Measurements from ENCODE around the gene SH3BP4. TPM values are rescaled to one million over a fixed set of nuclear protein-coding genes. Genes with fewer than 3 reads are reported as not detected.

SH3BP4 gene
- total RNA-seq, 1 experiment from 2014 or later = 35.5 TPM

DNA sequence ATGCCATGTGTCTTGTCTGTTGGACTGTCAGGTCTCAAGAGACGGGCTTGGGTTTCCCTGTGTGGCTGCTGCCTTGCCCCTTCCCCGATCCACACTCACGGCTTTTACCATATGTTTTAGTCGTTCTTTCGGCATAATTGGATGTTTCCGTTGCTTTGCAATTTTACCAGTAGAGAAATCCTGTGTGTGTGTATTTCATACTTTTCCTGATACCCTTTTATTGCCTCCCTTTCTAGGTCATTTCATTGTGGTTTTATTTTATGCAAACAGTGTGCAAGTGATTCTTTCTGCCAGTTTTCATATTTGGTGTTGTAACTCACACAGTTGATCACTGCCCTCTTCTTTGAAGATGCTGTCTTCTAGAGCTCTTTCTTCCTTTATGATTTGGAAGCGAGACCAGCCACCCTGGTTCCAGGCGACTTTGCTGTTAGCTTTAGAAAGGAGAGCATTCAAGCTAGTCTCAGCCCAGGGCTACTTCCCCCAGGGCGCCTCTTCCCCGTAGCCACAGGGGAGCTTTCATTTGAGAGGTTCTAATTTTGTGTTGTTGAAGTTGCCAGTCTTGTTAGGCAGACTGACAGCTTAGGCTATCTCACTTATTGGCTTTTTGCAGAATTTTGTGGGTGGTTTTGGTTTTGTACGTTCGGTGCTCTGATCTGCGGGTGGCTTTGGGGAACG is 17.0 kb downstream of the SH3BP4 start:
- Histone ChIP-seq H3K27ac (peak overlapping the region; percentile 51), H3K36me3 (peaks cover 4% of the 10 kb centered on the region; the same call in 1 of the 2 replicates), H3K27me3 (no peaks in the 10 kb centered on the region), H3K4me1 (peaks cover 35% of the 10 kb centered on the region), H3K4me3 (peak overlapping the region; percentile 24), H3K9me3 (replicated peaks) (no peaks in the 10 kb centered on the region)
- DNase-seq = peak; percentile 37 to 59

DNA sequence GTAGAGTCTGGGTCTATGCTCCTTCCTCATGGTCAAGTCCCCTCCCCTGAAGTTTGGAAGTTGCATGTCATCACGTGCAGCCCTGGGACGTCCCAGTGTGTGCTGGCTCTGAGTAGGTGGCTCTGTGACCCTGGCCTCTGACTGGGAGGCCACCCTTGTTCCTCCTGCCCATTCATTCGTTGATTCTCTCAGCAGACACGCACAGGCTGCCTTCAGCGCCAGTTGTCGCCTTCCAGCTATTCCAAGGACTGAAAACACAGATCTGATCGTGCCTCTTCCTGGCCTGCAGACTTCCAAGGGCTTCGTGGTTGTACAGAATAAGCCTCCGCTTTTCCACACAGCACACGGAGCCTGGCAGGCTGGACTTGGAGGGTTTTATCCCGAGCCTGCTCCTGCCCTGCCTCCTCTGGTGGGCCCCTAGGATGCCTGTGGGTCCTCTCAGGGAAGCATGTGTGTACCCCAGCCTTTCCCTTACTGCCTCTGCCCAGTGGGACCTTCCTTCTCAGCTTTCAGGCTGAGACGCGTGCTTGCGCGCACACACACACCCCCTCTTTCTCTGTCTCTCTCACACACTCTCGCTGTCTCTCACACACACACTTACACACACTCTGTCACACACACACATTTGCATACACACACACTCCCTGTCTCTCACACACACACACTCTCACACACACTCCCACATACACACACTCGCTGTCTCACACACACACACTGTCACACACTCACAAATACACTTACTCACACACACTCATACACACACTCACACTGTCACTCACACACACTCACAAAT is 17.7 kb downstream of the SH3BP4 start:
- H3K27me3 ChIP-seq = no peaks in the 10 kb centered on the region
- peak; percentile 71 to 84 for DNase-seq
- H3K4me3 ChIP-seq = peak overlapping the region; percentile 24
- H3K4me1 ChIP-seq = peaks cover 34% of the 10 kb centered on the region
- H3K27ac ChIP-seq = peak overlapping the region; percentile 51
- peaks cover 4% of the 10 kb centered on the region; the same call in 1 of the 2 replicates for H3K36me3 ChIP-seq
- no peaks in the 10 kb centered on the region for H3K9me3 ChIP-seq (replicated peaks)

DNA sequence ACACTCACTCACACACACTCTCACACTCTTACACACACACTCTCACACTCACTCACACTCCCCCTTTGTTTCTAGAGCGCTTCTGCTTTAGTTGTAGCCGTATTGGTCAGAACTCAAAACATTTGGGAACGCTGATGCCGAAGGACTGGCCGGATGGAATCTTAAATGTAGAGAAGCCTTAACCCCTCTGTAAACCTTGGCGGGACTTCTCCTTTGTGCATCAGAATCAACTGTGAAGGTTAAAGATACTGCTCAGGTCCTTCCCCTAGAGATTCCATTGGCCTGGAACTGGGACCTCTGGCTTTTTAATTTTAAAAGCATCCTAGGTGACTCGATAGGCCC is 18.3 kb downstream of the SH3BP4 start:
- Histone ChIP-seq H3K9me3 (replicated peaks) (no peaks in the 10 kb centered on the region), H3K27ac (peak overlapping the region; percentile 51), H3K36me3 (peaks cover 4% of the 10 kb centered on the region; the same call in 1 of the 2 replicates), H3K4me1 (peaks cover 35% of the 10 kb centered on the region), H3K27me3 (no peaks in the 10 kb centered on the region), H3K4me3 (peak overlapping the region; percentile 24)
- no peak for DNase-seq

DNA sequence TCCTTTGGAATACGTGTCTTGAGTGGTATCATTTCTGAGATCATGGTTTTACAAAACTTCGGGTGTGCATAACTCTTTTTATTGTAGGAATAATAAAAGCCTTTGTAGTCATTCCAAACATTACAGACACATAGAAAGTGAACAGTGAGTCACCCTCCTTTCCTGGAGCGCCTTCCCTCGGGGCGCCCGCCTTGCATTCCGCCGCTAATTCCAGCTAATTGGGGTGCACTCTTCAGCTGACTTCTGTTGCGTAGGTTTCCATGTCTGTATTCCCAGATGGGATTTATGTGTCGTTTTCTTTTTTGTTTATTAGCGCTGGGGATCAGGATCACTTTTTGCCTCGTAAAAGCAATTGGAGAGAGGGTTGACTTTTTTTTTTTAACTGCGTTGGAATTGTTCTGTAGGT is 18.7 kb downstream of the SH3BP4 start:
- peak; percentile 75 to 77 for DNase-seq
- H3K36me3 ChIP-seq = peaks cover 2% of the 10 kb centered on the region; the same call in 1 of the 2 replicates
- H3K4me3 ChIP-seq = no peak overlapping the region
- no peaks in the 10 kb centered on the region for H3K9me3 ChIP-seq (replicated peaks)
- peak overlapping the region; percentile 51 for H3K27ac ChIP-seq
- H3K4me1 ChIP-seq = peaks cover 39% of the 10 kb centered on the region
- H3K27me3 ChIP-seq = no peaks in the 10 kb centered on the region

DNA sequence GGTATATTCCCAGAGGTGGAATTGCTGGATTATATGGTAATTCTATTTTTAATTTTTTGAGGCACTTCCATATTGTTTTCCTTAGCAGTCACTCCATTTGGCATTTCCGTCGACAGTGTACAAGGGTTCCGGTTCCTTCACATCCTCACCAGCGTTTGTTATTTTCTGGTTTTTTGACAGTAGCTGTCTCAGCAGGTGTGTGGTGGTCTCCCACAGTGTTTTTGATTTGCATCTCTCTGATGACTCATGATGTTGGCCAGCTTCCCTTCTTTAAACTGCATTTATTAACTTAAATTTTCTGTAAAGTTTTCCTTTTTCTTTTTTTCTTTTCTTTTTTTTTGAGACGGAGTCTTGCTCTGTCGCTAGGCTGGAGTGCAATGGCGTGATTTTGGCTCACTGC is 19.7 kb downstream of the SH3BP4 start:
- DNase-seq = no peak
- H3K4me3 ChIP-seq = no peak overlapping the region
- no peak overlapping the region for H3K27ac ChIP-seq
- H3K4me1 ChIP-seq = peaks cover 40% of the 10 kb centered on the region
- no peaks in the 10 kb centered on the region for H3K9me3 ChIP-seq (replicated peaks)
- no peaks in the 10 kb centered on the region for H3K36me3 ChIP-seq
- no peaks in the 10 kb centered on the region for H3K27me3 ChIP-seq

DNA sequence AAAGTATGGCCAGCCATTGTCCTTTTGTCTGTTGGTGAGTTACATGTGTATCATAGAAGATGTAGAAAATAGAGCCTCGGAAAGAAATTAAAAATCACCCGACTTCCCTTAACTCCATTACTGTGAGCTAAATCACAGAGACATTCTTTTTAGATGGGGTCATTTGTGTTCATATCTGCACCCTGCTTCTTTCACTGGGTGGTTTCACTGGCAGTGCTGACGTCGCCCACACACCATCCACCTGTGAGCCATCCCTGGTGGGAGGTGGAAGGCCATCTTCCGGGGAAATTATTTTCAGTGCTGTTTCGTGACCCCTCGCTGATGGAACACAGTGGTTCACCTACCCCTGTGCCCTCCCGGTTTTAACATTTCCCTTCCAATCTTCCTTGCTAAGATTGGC is 21.2 kb downstream of the SH3BP4 start:
- Histone ChIP-seq H3K27me3 (no peaks in the 10 kb centered on the region), H3K36me3 (no peaks in the 10 kb centered on the region), H3K4me3 (no peak overlapping the region), H3K4me1 (peaks cover 43% of the 10 kb centered on the region), H3K27ac (no peak overlapping the region), H3K9me3 (replicated peaks) (no peaks in the 10 kb centered on the region)
- DNase-seq = no peak

DNA sequence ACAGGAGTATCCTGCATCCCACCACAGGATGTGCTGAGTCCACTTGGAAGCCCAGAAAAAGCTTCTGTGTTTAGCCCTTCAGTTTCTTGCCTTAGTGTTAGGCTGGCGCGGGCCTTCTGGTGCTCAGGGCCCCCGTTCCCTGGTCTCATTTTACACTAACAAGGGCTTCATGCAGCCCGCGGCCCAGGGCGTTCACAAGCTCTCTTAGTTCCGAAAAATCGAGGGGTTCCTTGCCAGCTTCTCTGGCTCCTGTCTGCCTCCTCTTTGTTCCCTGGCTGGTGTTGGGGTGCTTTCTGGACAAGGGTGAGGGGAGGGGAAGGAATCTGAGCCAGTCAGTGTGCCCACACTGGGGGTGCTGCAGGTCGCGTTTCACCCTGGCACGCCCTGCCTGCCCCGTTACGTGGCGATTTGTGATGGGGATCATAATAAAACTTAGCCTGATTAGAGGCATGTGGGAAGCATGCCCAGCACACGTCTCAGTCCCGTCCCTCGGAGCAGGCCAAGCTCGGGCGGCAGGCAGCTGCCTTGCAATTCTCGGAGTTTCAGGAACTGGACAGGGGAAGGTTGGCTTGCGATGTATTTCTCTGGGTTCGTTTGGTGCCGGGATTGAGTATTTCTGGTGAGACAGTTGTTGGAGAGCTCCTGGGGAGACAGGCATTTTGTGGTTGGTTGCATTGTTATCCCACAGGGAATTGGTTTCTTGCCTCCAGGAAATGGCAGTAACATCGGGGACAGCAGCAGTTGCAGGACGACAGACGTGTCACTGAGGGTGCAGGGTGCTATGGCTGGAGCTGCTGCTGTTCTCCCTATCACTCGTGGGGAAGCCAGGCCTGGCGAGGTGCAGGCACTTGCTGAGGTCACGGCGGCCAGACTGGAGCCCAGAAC is 22.9 kb downstream of the SH3BP4 start:
- H3K36me3 ChIP-seq = no peaks in the 10 kb centered on the region; the same call in 1 of the 2 replicates
- H3K27ac ChIP-seq = peak overlapping the region; percentile 60
- H3K4me3 ChIP-seq = peak overlapping the region; percentile 30
- H3K9me3 ChIP-seq (replicated peaks) = peaks cover under 1% of the 10 kb centered on the region; the same call in 1 of the 2 replicates
- DNase-seq = peak; percentile 83 to 87
- H3K27me3 ChIP-seq = no peaks in the 10 kb centered on the region
- peaks cover 51% of the 10 kb centered on the region for H3K4me1 ChIP-seq

DNA sequence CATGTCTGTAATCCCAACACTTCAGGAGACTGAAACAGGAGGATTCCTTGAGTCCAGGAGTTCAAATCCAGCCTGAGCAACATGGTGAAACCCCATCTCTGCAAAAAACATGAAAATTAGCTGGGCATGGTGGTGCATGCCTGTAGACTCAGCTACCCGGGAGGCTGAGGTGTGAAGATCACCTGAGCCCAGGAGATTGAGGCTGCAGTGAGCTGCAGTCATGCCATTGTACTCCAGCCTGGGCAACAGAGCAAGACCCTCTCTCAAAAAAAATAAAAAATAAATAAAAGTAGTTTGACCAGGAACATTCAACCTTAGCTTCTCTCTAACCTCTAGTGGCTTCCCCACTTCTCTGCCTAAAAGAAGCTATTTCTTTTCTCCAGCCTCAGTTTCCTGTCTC is 23.8 kb downstream of the SH3BP4 start:
- no peak for DNase-seq
- Histone ChIP-seq H3K36me3 (peaks cover 2% of the 10 kb centered on the region; the same call in 1 of the 2 replicates), H3K4me3 (no peak overlapping the region), H3K9me3 (replicated peaks) (peaks cover 4% of the 10 kb centered on the region; the same call in 1 of the 2 replicates), H3K27ac (no peak overlapping the region), H3K4me1 (peaks cover 51% of the 10 kb centered on the region), H3K27me3 (no peaks in the 10 kb centered on the region)

DNA sequence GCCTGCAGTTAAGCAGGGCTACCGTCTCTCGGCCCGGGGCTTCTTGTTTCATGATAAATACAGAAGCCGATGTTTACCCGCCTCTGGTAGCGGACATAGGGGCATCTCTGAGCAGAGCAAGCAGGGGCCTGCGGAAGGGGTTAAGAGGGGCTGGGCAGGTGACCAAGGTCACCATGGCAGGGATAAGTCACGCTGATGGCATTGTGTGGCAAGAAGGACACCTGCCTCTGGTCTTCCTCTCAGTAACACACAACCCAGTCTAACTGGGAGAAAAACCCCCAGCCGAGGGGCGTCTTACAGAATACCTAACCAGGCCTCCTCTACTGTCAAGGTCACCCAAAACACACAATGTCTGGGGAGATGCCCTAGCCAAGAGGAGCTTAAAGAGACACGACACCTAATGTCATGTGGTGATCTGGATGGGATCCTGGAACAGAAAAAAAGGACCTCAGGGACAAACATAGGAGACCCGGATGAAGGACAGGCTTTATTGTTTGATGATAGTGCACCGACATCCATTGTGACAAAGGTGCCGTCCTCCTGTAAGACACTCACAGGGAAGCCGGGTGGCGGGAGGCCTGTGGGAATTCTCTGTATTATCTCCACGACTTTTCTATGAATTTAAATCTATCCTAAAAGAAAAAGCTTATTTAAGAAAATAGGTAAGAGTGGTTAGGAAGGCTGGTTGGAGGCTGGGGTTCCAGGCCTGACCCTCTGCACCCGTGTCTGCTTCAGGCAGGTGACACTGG is 24.8 kb downstream of the SH3BP4 start:
- H3K36me3 ChIP-seq = peaks cover 2% of the 10 kb centered on the region; the same call in 1 of the 2 replicates
- no peak overlapping the region for H3K27ac ChIP-seq
- peaks cover 46% of the 10 kb centered on the region for H3K4me1 ChIP-seq
- no peaks in the 10 kb centered on the region for H3K27me3 ChIP-seq
- H3K4me3 ChIP-seq = no peak overlapping the region
- H3K9me3 ChIP-seq (replicated peaks) = peaks cover 4% of the 10 kb centered on the region; the same call in 1 of the 2 replicates
- no peak for DNase-seq

DNA sequence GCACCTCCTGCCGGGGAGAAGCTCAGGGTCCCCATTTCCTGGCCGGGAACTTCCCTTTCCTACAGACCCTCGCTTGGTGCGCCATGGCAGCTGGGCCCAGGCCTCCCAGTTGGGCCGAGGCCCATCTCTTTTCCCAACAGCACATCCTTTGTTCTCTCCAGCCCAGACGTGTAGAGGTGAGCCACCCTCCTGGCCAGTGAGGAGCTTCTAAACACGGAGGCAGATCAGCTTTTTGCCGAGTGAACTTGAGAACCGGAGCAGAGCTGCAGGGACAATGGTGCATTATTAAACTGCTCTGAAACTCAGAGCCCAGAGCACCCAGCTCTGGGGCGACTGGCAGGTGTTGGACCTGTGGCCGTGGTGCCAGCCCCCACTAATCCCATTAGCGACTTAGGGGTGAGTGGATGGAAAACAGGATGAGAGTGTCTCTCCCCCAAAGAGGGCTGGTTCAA is 25.4 kb downstream of the SH3BP4 start:
- no peak overlapping the region for H3K27ac ChIP-seq
- no peak overlapping the region for H3K4me3 ChIP-seq
- peak in 1 of 2 experiments; percentile 64 for DNase-seq
- peaks cover 52% of the 10 kb centered on the region for H3K4me1 ChIP-seq
- no peaks in the 10 kb centered on the region for H3K27me3 ChIP-seq
- peaks cover 2% of the 10 kb centered on the region; the same call in 1 of the 2 replicates for H3K36me3 ChIP-seq
- peaks cover 4% of the 10 kb centered on the region; the same call in 1 of the 2 replicates for H3K9me3 ChIP-seq (replicated peaks)

DNA sequence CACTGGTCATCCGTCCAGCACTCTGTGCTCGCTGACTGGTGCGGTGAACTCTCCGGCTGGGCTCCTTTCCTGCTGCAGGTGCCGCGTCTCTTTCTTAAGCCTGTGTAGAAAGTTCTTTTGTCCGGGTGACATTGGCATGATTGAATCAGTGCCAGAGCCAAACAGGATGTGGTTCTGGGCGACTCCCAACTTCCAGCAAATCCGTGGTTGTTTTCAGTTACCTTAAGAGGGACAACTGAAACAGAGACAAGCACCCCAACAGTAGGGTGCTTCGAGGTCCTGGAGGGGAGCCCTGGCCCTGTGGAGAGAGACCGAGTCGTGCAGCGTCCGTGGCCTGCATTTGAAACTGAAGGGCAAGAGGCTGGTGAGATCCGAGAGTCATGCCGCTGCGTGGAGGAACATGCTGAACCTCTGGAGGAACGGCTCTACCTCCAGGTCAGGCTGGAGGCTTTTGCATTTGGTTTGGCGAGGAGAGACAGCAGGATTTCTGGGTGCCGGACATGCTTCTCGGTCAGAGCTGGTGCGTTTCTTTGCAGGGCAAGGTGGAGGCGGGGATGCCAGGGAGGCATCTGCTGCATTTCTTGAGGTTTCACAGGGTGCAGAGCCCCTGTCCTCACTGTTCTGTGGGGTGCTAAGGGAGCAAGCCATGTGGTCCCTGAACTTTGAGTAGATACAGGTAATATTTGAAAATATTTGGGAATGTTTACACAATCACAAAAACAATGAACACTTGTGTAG is 26.8 kb downstream of the SH3BP4 start:
- no peak overlapping the region for H3K27ac ChIP-seq
- H3K9me3 ChIP-seq (replicated peaks) = peaks cover 4% of the 10 kb centered on the region; the same call in 1 of the 2 replicates
- H3K27me3 ChIP-seq = no peaks in the 10 kb centered on the region
- peaks cover 2% of the 10 kb centered on the region; the same call in 1 of the 2 replicates for H3K36me3 ChIP-seq
- peaks cover 54% of the 10 kb centered on the region for H3K4me1 ChIP-seq
- DNase-seq = no peak
- H3K4me3 ChIP-seq = no peak overlapping the region

DNA sequence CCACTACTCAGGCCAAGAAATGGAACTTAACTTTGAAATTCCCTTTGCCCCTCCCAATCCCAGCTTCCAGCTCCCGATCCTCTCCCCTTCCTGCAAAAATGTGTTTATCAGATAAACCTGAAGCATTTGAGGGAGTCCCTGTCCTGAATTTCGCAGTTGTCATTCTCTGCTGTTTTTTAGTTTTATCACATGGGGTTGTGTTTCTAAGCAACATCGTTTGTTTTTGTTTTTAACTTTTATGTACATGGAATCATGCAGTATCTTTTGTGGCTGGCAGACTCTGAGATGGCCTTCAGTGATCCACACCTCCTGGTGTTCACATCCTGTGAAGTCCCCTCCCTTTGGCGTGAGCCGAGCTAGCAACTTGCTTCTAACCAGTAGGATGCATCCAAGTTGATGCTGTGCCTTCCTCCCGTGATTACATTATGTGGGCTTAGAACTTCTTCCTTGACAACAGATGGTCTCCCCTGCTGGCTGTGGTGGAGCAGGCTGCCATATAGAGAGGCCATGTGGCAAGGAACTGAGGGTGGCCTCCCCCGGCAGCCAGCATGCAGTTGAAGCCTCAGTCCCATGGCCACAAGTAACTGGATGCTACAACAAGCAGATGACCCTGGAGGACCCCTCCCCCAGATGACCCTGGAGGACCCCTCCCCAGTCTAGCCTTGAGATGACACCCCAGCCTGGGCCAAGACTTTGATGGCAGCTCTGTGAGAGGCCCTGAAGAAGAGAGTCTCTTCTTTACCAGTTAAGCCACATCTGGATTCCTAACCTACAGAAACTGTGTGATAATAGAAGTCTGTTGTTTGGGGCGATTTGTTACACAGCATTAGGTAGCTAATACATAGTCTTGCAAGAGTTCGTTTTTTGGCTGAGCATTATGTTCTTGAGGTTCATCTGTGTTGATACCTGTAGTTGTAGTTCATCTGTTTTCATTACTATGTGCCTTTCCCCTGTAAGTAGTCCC is 27.7 kb downstream of the SH3BP4 start:
- H3K4me3 ChIP-seq = no peak overlapping the region
- no peak for DNase-seq
- H3K4me1 ChIP-seq = peaks cover 49% of the 10 kb centered on the region
- H3K27me3 ChIP-seq = no peaks in the 10 kb centered on the region
- H3K36me3 ChIP-seq = peaks cover 2% of the 10 kb centered on the region; the same call in 1 of the 2 replicates
- peaks cover 4% of the 10 kb centered on the region; the same call in 1 of the 2 replicates for H3K9me3 ChIP-seq (replicated peaks)
- H3K27ac ChIP-seq = no peak overlapping the region
